Keratinocyte (primary cell): ENCODE data around the gene HTR3E. TPM values are rescaled to one million over a fixed set of nuclear protein-coding genes. Genes with fewer than 3 reads are reported as not detected.

Experiments used
- DNase-seq: peaks from one replicate; pipeline ENCODE4 v3.0.0-alpha.2; 2011; ENCODE audit warnings: low read depth, missing footprints, low spot score
- FAIRE-seq: peaks from 2 replicates; lab custom pipeline; 2011; peaks lifted over from hg19 to GRCh38; lab: Jason Lieb, UNC
- H2AFZ ChIP-seq: 2 replicates; pipeline ENCODE4 v1.6.0; 2012; ENCODE audit warnings: low read length, control low read depth, inconsistent platforms; ENCODE audit not compliant: control insufficient read depth
- H3K27ac ChIP-seq: 2 replicates; pipeline ENCODE4 v1.5.1; 2011; ENCODE audit warnings: low read length; ENCODE audit not compliant: control insufficient read depth, insufficient read depth
- H3K27me3 ChIP-seq: 3 replicates; pipeline ENCODE4 v1.6.0; 2011; ENCODE audit warnings: low read length; ENCODE audit not compliant: control insufficient read depth, insufficient read depth; ENCODE audit errors: extremely low read depth
- H3K36me3 ChIP-seq, 2 experiments: 2 replicates in 1 of 2; 3 replicates in 1 of 2; pipeline ENCODE4 v1.5.1; 2011; ENCODE audit warnings: low read length in 2 of 2, mild to moderate bottlenecking in 1 of 2; ENCODE audit not compliant: control insufficient read depth in 2 of 2, insufficient read depth in 2 of 2; ENCODE audit errors: extremely low read depth in 1 of 2
- H3K4me1 ChIP-seq: 3 replicates; pipeline ENCODE4 v1.5.1; 2011; ENCODE audit warnings: low read length; ENCODE audit not compliant: control insufficient read depth, insufficient read depth; ENCODE audit errors: extremely low read depth
- H3K4me2 ChIP-seq: 3 replicates; pipeline ENCODE4 v1.6.0; 2011; ENCODE audit warnings: low read depth, low read length; ENCODE audit not compliant: control insufficient read depth, insufficient read depth; ENCODE audit errors: extremely low read depth
- H3K4me3 ChIP-seq, 3 experiments: fragments of 200-600 bp in 1 of 3; sonication (generic) in 1 of 3; 2 replicates in 2 of 3; 3 replicates in 1 of 3; pipeline ENCODE4 v1.5.1; 2011 to 2016; ENCODE audit warnings: low read length in 3 of 3, mild to moderate bottlenecking in 3 of 3, control low read depth in 2 of 3, inconsistent platforms in 1 of 3, low read depth in 1 of 3, mixed read lengths in 1 of 3, mixed run types in 1 of 3, moderate library complexity in 1 of 3; ENCODE audit not compliant: control insufficient read depth in 2 of 3, insufficient read depth in 2 of 3; ENCODE audit errors: extremely low read depth in 1 of 3
- H3K79me2 ChIP-seq: 2 replicates; pipeline ENCODE4 v1.6.0; 2012; ENCODE audit warnings: low read length; ENCODE audit not compliant: control insufficient read depth, insufficient read depth
- H3K9ac ChIP-seq: 3 replicates; pipeline ENCODE4 v1.6.0; 2011; ENCODE audit warnings: low read length; ENCODE audit not compliant: control insufficient read depth, insufficient read depth; ENCODE audit errors: extremely low read depth
- H3K9me1 ChIP-seq: 3 replicates; pipeline ENCODE4 v1.6.0; 2011; ENCODE audit warnings: low read length; ENCODE audit not compliant: control insufficient read depth, insufficient read depth; ENCODE audit errors: extremely low read depth
- H3K9me3 ChIP-seq: 2 replicates; pipeline ENCODE4 v1.5.1; 2012; ENCODE audit warnings: low read depth, low read length; ENCODE audit not compliant: control insufficient read depth
- H4K20me1 ChIP-seq: 3 replicates; pipeline ENCODE4 v1.6.0; 2011; ENCODE audit warnings: low read length; ENCODE audit not compliant: control insufficient read depth, insufficient read depth; ENCODE audit errors: extremely low read depth
- CTCF ChIP-seq, 3 experiments: IDR thresholded peaks in 1 of 3; conservative IDR thresholded peaks in 1 of 3; optimal IDR thresholded peaks in 1 of 3; 2 replicates in 2 of 3; 3 replicates in 1 of 3; pipeline versions ENCODE3 to v1.5.1; 2011; ENCODE audit warnings: low read length in 3 of 3, mild to moderate bottlenecking in 3 of 3, moderate library complexity in 2 of 3, control low read depth in 1 of 3, inconsistent platforms in 1 of 3; ENCODE audit not compliant: insufficient read depth in 2 of 3; ENCODE audit errors: extremely low read depth in 1 of 3
- EZH2 ChIP-seq: IDR thresholded peaks from one replicate; pipeline ENCODE4 v1.6.1; 2012; ENCODE audit warnings: inconsistent platforms, mild to moderate bottlenecking, low read length, moderate library complexity
- dilution Hi-C: fragments of 300-500 bp; cut with MboI; formaldehyde crosslinking; loops from one replicate; pipeline ENCODE4 v1.7.0; 2020; ENCODE audit warnings: low sequenced_read_pairs; ENCODE audit not compliant: extremely low pct_ligation_motif_present
- polyA plus RNA-seq, 5 experiments: library from polyadenylated mRNA; depleted of rRNA in 3 of 5; stranded (reverse) in 3 of 5; stranded (forward) in 1 of 5; unstranded in 1 of 5; fragments of >200 nt; gene quantifications; 1 replicate in 1 of 5; 2 replicates in 3 of 5; 3 replicates in 1 of 5; pipeline versions ENCODE4 v1.2.1 to v1.2.3, GENCODE V29; 2011 to 2012; ENCODE audit warnings: missing spikeins in 2 of 5, low read depth in 1 of 5, low replicate concordance in 1 of 5

Gene HTR3E
- polyA plus RNA-seq, 1 donor (not counting 4 experiments of a cell fraction or from before 2014, with no cell fraction given), result not detected

GRCh38 chr3:184140436-184140835, 43.6 kb downstream of the HTR3E start:
- Histone ChIP-seq H3K9me1 (no peaks in the 10 kb centered on the region), H3K27me3 (no peaks in the 10 kb centered on the region), H4K20me1 (peaks cover 7% of the 10 kb centered on the region), H2AFZ (no peak overlapping the region), H3K79me2 (peaks cover 31% of the 10 kb centered on the region), H3K4me2 (no peak overlapping the region), H3K27ac (no peak overlapping the region), H3K9ac (no peak overlapping the region), H3K9me3 (no peaks in the 10 kb centered on the region), H3K4me1 (peaks cover 15% of the 10 kb centered on the region), H3K4me3 (no peak overlapping the region), H3K36me3 (peaks cover 41 to 44% of the 10 kb centered on the region in 2 experiments)
- no peak for TF ChIP-seq EZH2
- no peak for TF ChIP-seq CTCF (optimal IDR thresholded peaks at IDR 0.05 in 1 of 3, IDR thresholded peaks at IDR 0.05 in 1 of 3, conservative IDR thresholded peaks at IDR 0.05 in 1 of 3; ENCODE audit: extremely low read depth in 1 of 3, insufficient read depth in 2 of 3, low read length in 3 of 3)
- dilution Hi-C loops, result no loop called here
- FAIRE-seq (no peak), DNase-seq (no peak)

- no peak overlapping the region for H3K27ac ChIP-seq
- H3K4me2 ChIP-seq, result no peak overlapping the region
- H3K9me1 ChIP-seq, result no peaks in the 10 kb centered on the region
- peaks cover 13% of the 10 kb centered on the region for H3K79me2 ChIP-seq
- DNase-seq (no peak), FAIRE-seq (no peak)
- H2AFZ ChIP-seq, result no peak overlapping the region
- H3K9ac ChIP-seq, result no peak overlapping the region
- H3K9me3 ChIP-seq, result no peaks in the 10 kb centered on the region
- peaks cover 4% of the 10 kb centered on the region for H3K4me1 ChIP-seq
- H3K4me3 ChIP-seq, result no peak overlapping the region
- TF ChIP-seq EZH2 (no peak), CTCF (optimal IDR thresholded peaks at IDR 0.05 in 1 of 3, IDR thresholded peaks at IDR 0.05 in 1 of 3, conservative IDR thresholded peaks at IDR 0.05 in 1 of 3; ENCODE audit: extremely low read depth in 1 of 3, insufficient read depth in 2 of 3, low read length in 3 of 3) (no peak)
- H3K36me3 ChIP-seq, result peaks cover 41 to 47% of the 10 kb centered on the region in 2 experiments
- dilution Hi-C loops, result no loop called here
- H3K27me3 ChIP-seq, result no peaks in the 10 kb centered on the region
- peaks cover 9% of the 10 kb centered on the region for H4K20me1 ChIP-seq
Observed at GRCh38 chr3:184142199-184142598, 45.3 kb downstream of the HTR3E start.
